NCI-H2107 treated with DMSO at 0.1 percent for 48 hours (cell line): ENCODE measurements around the gene TP53BP2.
A peak's percentile ranks its signal among the peaks of the same experiment; 100 is the strongest.
"Not testable (repeated sequence)": the region's sequence is repeated elsewhere in the genome, so short reads cannot be mapped to it uniquely, and the experiment has no call there.

ENCODE experiments used
- DNase-seq: peaks from one replicate; lab custom pipeline; 2025; ENCODE audit not compliant: unreplicated experiment; lab: John Stamatoyannopoulos, UW

The TP53BP2 gene

GRCh38 chr1:223748405-223748772 is 97.4 kb downstream of the TP53BP2 start:
- no peak for DNase-seq

GRCh38 chr1:223747838-223748335 is 97.9 kb downstream of the TP53BP2 start:
- no peak for DNase-seq

DNA sequence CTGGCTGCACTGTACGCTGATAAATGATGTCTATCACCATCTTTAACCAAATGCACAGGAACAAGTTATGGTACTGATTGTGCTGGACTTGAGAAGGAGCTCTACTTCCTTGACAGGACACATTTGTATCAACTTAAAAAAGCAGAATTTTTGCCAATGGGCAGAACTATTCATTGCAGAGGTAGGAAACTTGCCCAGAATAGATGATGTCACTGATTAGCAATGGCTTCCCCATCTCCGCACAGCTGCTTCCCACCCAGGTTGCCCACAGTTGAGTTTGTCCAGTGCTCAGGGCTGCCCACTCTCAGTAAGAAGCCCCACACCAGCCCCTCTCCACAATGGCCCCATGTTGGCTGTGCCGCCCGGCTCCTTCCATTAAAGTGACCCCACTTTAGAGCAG is 100.0 kb downstream of the TP53BP2 start:
- DNase-seq = no peak

DNA sequence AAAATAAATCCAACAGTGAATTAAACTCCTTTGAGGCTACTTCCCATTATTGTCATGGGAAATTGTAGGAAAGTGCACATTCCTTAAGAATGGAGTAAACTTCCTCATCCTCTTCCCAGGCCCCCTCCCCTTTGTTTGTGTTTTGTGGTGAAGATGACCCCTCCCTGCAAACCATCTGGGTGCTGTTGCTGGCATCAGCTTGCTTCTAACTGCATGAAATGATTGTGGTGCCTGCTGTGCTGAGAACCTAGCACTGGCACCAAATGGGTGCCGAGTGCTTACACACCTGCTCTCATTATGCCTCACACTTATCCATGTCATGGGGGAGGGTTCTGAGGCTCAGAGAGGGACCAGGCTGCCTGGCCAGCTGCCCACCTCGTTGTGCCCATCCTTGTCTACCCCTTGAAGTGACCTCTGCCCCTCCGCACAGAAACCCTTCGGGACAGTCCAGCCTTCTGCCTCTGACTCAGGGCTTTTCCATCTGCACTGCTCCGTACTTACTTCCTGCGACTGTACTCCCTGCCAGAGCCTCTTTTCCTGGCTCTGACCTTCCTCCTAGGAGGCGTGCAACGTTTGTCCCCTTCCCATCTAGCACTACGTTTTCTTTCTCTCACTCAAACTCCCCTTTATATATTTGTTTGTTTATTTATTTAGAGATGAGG is 102.8 kb downstream of the TP53BP2 start:
- peak; percentile 86 for DNase-seq

DNA sequence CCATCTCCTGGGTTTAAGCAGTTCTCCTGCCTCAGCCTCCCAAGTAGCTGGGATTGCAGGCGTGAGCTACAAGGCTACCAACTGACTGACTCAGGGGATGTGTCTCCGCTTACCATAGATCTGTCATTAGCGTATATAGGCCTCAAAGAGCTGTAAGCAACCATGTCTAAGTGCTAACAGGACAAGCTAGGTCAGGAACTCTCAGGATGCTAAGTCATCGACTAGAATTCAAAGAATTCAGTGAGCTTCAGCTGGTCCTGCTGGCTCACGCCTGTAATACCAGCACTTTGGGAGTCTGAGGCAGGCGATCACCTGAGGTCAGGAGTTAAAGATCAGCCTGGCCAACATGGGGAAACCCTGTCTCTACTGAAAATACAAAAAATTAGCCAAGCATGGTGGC is 103.9 kb downstream of the TP53BP2 start:
- no peak for DNase-seq

DNA sequence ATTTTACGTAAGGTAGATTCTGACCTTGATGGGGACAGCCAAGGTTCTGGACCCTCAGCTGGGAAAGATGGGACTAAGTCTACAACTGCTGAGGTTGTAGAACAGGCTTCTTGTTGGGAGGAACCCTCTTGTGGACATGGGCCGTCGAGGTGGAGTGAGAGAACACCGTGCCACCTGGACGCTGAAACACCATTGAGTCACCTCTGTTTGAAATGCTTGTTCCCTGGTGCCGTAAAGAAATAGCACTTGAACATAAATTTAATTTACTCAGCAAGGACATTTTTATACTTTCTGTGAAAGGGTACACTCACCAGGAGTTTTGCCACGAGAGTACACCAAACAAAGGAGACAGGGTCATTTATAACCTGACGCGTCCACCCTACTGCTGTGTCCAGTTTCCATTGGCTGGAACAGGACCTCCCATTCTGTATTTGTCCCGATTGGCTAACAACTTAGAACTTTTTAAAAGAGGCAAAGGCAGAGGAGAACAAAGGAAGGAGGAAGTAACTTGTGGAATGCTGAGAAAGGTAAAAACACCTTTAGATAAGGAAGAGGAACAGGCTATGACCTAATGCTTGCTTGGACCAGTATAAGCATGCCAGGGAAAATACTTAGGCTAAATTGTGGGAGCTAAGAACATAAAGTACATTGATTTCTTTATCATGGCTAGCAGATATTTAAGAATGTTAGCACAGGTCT is 105.6 kb downstream of the TP53BP2 start:
- not testable (repeated sequence) for DNase-seq

GRCh38 chr1:223739366-223740037 is 106.2 kb downstream of the TP53BP2 start:
- no peak for DNase-seq

DNA sequence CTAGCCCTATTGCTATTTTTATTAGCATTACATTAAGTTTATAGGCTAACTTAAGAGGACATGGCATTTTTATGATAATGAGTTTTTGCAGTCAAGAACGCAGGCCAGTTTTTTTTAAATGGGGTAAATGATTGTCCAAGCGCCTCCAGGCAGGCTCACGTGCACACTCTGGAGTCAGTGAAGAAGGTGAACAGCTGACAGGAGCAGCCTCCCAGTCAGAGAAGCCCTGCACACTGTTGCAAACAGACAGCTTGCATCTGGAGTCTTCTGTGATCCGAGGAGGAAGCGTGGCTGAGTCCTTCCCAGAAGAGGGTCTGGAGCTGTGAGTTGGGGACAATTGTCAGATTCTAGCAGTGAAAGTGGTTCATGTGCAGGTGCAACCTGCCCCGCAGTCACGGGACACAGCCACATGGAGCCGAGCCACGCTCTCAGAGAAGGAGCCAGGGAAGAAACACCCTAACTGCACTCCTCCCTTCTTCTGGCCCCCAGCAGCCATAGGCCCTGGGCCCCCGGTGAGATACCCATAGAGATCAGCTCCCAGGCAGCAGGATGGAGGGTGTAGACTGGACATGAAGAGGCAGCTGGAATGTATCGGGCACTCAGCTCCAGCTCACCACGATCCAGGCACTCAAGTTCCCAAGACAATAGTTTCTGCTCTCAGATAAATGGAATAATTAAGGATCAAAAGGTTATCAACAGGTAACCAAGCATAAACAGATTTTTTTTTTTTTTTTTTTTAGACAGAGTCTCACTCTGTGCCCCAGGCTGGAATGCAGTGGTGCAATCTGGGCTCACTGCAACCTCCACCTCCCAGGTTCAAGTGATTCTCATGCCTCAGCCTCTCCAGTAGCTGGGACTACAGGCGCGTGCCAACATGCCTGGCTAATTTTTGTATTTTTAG is 107.0 kb downstream of the TP53BP2 start:
- peak; percentile 44 for DNase-seq

GRCh38 chr1:223737342-223737741 is 108.4 kb downstream of the TP53BP2 start:
- DNase-seq = no peak

DNA sequence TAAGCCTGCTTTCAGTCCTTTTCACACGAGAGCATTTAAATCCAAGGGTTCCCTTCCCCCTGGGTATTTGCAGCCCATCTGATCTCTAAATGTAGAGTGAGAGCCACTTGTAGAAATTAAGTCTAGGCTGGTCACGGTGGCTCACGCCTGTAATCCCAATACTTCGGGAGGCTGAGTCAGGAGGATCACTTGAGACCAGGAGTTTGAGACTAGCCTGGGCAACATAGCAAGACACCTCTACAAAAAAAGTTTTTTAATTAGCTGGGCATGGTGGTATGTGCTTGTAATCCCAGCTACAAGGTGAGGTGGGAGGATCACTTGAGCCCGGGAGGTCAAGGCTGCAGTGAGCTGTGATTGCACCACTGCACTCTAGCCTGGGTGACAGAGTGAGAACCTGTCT is 109.1 kb downstream of the TP53BP2 start:
- DNase-seq = not testable (repeated sequence)

- DNase-seq = no peak
Observed at GRCh38 chr1:223733898-223734852, 111.6 kb downstream of the TP53BP2 start.

DNA sequence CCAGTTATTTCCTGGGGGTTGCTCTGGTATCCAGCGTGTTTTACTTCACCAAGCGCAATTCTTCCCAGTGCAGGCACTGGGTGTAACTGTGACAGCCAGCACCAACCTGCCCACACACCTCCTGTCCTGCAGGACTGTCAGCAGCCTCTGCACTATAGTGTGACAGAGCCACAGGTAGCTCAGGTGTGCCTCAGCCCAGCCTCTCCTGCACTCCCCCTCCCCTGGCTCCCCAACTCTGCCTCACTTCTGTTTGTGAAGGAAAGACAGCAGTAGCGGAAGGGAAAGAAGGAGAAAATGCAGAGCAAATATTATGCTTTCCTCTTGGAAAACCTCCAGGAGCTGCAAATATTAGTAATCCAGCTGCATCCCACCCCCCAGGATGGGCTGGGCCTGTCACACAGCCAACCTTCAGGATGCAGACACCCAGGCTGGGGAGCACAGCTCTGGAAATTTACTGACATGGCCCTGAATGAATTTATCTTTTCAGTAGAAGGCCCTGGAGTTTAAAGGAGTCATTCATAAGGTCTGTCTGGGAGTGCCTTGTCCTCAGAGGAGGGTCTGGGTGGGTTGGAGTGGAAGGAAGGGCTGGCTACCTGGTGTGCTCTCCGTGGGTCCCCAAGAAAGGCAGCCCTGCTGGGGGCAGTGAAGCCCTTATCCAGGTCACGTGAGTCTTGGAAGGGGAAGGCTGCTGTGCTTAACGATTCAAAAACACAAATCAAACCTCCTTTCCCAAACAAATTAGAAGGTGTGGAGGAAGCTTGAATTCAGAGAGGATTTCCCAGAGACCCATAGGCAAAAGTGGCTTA is 112.6 kb downstream of the TP53BP2 start:
- no peak for DNase-seq

- no peak for DNase-seq
Observed at GRCh38 chr1:223731133-223731770, 114.5 kb downstream of the TP53BP2 start.

- no peak for DNase-seq
Observed at GRCh38 chr1:223730479-223731132, 115.1 kb downstream of the TP53BP2 start.

GRCh38 chr1:223729906-223730305 is 115.8 kb downstream of the TP53BP2 start:
- no peak for DNase-seq
